Peyer's patch (tissue), 4 donors: Measurements from ENCODE around the gene PNPT1. TPM values are rescaled to one million over a fixed set of nuclear protein-coding genes. Genes with fewer than 3 reads are reported as not detected.
"Not testable (repeated sequence)": the region's sequence is repeated elsewhere in the genome, so short reads cannot be mapped to it uniquely, and the experiment has no call there.

ENCODE experiments used
- DNase-seq, 3 donors: peaks; one replicate each; pipeline ENCODE4 v3.0.0-alpha.2; 2017 to 2019
- H3K27ac ChIP-seq, 4 donors: fragments of 200-600 bp; sonication (generic); one replicate each; pipeline ENCODE4 v1.5.1; 2016 to 2019
- H3K27me3 ChIP-seq, 2 donors: fragments of 200-600 bp; sonication (generic); one replicate each; pipeline ENCODE4 v1.5.1; 2019
- H3K36me3 ChIP-seq, 3 donors: fragments of 200-600 bp; sonication (generic); one replicate each; pipeline ENCODE4 v1.5.1; 2016 to 2019
- H3K4me1 ChIP-seq, 4 donors: fragments of 200-600 bp; sonication (generic); one replicate each; pipeline ENCODE4 v1.5.1; 2016 to 2019
- H3K4me3 ChIP-seq, 4 donors: fragments of 200-600 bp; sonication (generic); 1 replicate in 3 of 4; 2 replicates in 1 of 4; pipeline ENCODE4 v1.5.1; 2016 to 2019; ENCODE audit warnings: mild to moderate bottlenecking in 1 of 4
- H3K9me3 ChIP-seq, 4 donors: fragments of 200-600 bp; sonication (generic); one replicate each; pipeline ENCODE4 v1.5.1; 2016 to 2019; ENCODE audit warnings: mild to moderate bottlenecking in 1 of 4
- POLR2A ChIP-seq, 2 donors: fragments of 450-650 bp; IDR thresholded peaks; one replicate each; pipeline ENCODE4 v1.5.1; 2017; ENCODE audit warnings: antibody characterized with exemption in 2 of 2, mild to moderate bottlenecking in 2 of 2, moderate library complexity in 2 of 2
- total RNA-seq, 4 donors: library from RNA; depleted of rRNA; stranded (reverse); fragments of >200 nt; gene quantifications; one replicate each; pipeline ENCODE4 v1.1.0, GENCODE V29; 2016
- TF ChIP-seq, protein P1 (sequence below), 6 experiments: fragments of 450-650 bp in 4 of 6; fragments of 200-600 bp in 2 of 6; sonication (generic) in 1 of 6; IDR thresholded peaks; one replicate each; pipeline ENCODE4 v1.5.1; 2017 to 2019; ENCODE audit warnings: antibody characterized with exemption in 6 of 6, mild to moderate bottlenecking in 3 of 6, moderate library complexity in 1 of 6

PNPT1 gene
- total RNA-seq, 4 donors from 2014 or later: 8.4 to 12.4 (median 10.2) TPM

DNA sequence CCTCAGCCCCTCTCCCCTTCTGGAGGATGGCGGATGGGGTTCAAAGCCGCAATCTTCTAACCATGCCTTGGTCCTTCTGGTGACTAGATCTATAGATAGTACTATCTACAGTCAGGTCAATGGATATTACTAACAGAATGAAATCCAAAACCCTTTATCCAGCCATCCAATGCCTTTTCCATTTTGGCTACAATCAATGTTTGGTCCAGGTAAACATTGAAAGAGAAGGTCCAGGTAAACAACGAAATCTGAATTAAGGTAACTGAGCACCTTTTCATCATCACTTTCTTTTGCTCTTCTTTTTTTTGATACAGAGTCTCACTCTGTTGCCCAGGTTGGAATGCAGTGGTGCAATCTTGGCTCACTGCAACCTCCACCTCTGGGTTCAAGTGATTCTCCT lies 85.9 kb downstream of the PNPT1 start:
- H3K27ac ChIP-seq: no peak overlapping the region
- no peak overlapping the region for H3K4me3 ChIP-seq
- DNase-seq: no peak
- H3K27me3 ChIP-seq: no peaks in the 10 kb centered on the region
- peaks cover 0 to 36% (median 0%) of the 10 kb centered on the region in 4 donors for H3K4me1 ChIP-seq
- peaks cover 0 to 24% (median 0%) of the 10 kb centered on the region in 3 donors for H3K36me3 ChIP-seq
- no peaks in the 10 kb centered on the region for H3K9me3 ChIP-seq
- no peak for TF ChIP-seq POLR2A (IDR thresholded peaks at IDR 0.05)
- TF ChIP-seq, protein P1, sequence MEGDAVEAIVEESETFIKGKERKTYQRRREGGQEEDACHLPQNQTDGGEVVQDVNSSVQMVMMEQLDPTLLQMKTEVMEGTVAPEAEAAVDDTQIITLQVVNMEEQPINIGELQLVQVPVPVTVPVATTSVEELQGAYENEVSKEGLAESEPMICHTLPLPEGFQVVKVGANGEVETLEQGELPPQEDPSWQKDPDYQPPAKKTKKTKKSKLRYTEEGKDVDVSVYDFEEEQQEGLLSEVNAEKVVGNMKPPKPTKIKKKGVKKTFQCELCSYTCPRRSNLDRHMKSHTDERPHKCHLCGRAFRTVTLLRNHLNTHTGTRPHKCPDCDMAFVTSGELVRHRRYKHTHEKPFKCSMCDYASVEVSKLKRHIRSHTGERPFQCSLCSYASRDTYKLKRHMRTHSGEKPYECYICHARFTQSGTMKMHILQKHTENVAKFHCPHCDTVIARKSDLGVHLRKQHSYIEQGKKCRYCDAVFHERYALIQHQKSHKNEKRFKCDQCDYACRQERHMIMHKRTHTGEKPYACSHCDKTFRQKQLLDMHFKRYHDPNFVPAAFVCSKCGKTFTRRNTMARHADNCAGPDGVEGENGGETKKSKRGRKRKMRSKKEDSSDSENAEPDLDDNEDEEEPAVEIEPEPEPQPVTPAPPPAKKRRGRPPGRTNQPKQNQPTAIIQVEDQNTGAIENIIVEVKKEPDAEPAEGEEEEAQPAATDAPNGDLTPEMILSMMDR (IDR thresholded peaks at IDR 0.05): no peak

DNA sequence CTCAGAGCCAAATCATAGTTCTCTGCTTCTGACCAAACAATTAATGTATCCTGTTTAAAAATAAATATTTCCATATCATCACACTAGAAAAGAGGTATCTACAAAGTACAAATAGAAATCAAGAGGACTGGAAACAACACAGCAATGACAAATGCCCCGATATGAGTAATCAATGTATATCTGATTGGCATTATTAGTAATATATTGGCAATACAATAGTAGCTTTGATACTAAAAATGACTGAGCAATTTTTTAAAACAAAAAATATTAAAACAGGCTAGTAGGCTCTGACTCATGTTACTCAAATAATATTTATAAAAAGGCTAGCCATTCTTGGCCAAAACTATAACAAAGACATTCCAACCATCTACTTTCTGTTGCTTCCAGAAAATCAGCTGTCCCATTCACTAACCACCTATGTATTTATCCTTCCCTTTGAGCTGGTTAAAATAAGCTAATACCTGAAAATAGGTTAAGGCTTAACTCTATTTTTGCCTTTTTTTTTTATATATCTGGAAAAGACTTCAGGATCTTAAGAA lies 89.5 kb downstream of the PNPT1 start:
- Histone ChIP-seq H3K27me3 (no peaks in the 10 kb centered on the region), H3K4me3 (no peak overlapping the region), H3K9me3 (no peaks in the 10 kb centered on the region), H3K27ac (no peak overlapping the region), H3K4me1 (peaks cover 0 to 16% (median 0%) of the 10 kb centered on the region in 4 donors), H3K36me3 (peaks cover 0 to 29% (median 0%) of the 10 kb centered on the region in 3 donors)
- TF ChIP-seq, protein P1 (IDR thresholded peaks at IDR 0.05): no peak
- no peak for TF ChIP-seq POLR2A (IDR thresholded peaks at IDR 0.05)
- no peak for DNase-seq

DNA sequence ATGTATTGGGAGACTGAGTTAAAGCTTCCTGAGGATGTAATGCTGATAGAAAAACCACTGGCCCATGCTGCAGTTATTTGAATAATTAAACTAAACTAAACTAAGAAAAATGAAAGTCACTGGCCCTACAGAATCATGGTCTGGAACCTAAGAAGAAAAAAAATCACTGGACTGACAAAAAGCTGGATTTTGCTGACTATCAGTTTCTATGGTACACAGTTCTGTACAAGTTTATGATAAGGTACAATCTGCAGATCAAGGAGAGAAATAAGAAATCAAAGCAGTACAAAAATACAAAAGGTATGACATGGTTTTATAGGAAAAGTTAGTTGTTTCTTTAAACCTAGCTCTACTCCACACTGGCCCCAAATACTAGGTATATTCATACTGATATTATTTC lies 91.8 kb downstream of the PNPT1 start:
- H3K27ac ChIP-seq: no peak overlapping the region
- H3K27me3 ChIP-seq: no peaks in the 10 kb centered on the region
- TF ChIP-seq POLR2A (IDR thresholded peaks at IDR 0.05): no peak
- TF ChIP-seq, protein P1 (IDR thresholded peaks at IDR 0.05): no peak
- peaks cover 0 to 51% (median 0%) of the 10 kb centered on the region in 3 donors for H3K36me3 ChIP-seq
- no peak for DNase-seq
- peaks cover 0 to 10% (median 0%) of the 10 kb centered on the region in 4 donors for H3K4me1 ChIP-seq
- no peak overlapping the region for H3K4me3 ChIP-seq
- no peaks in the 10 kb centered on the region for H3K9me3 ChIP-seq

DNA sequence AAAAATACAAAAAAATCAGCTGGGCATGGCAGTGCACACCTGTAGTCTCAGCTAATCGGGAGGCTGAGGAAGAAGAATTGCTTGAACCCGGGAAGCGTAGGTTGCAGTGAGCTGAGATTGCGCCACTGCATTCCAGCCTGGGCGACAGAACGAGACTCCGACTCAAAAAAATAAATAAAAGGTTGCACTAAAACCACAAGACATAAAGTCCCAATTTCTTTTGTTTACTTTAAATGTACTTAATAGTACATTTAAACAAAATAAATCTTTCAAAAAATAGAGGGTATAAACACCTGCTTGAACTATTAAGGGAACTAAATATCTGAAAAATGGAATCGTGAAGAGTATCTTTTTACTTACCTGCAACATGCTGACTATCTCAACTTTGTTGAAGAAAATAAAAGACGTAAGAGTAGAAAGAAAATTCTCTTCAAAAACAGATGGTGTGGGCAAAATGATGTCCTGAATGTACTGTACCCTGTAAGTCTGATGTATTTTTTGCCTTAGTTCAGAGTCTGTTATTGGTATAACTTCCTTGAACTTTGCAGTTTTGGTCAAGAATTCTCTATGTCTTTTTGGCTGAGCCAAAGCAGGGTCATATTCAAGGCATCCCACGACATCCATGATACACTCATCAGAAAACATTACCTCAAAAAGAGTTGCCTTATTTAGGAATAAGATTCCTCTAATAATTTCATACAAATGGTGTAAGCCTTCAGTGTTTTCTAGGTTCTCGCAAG lies 95.4 kb downstream of the PNPT1 start:
- TF ChIP-seq POLR2A (IDR thresholded peaks at IDR 0.05): no peak
- TF ChIP-seq, protein P1 (IDR thresholded peaks at IDR 0.05): no peak
- Histone ChIP-seq H3K36me3 (peaks cover 0 to 64% (median 0%) of the 10 kb centered on the region in 3 donors), H3K27me3 (no peaks in the 10 kb centered on the region), H3K27ac (no peak overlapping the region), H3K4me3 (no peak overlapping the region), H3K4me1 (no peaks in the 10 kb centered on the region), H3K9me3 (no peaks in the 10 kb centered on the region)
- no peak for DNase-seq

DNA sequence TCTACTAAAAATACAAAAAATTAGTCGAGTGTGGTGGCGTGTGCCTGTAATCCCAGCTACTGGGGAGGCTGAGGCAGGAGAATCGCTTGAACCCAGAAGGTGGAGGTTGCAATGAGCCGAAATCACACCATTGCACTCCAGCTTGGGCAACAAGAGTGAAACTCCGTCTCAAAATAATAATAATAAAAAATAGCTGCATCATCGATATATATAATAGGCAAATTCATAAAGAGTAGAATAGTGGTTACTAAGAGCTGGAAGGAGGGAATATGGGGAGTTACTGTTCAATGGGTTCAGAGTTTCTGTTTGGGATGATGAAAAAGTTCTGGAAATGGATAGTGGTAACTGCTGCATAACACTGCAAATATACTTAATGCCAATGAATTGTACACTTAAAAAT lies 96.8 kb downstream of the PNPT1 start:
- not testable (repeated sequence) for H3K27ac ChIP-seq, DNase-seq, H3K4me1 ChIP-seq, H3K27me3 ChIP-seq, H3K4me3 ChIP-seq, H3K9me3 ChIP-seq
- peaks cover 0 to 49% (median 0%) of the 10 kb centered on the region in 3 donors for H3K36me3 ChIP-seq

DNA sequence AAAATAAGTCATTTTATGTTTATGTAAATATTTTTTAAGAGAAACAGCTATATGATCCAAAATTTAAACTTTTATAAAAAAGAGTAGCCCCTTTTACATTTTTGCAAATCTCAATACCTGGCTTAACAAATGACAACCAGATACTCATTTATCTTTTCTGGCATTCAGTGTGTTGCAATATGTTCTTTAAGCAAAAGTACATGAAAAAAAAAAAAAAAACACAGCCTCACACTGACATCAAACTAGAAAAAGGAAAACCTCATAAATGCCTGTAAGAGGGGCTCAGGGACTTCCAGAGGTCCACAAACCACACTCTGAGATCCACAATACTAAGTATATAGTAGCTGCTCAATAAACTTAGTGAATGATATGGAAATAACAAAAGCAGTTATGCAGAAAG lies 98.1 kb downstream of the PNPT1 start:
- no peak overlapping the region for H3K27ac ChIP-seq
- H3K9me3 ChIP-seq: no peaks in the 10 kb centered on the region
- H3K27me3 ChIP-seq: no peaks in the 10 kb centered on the region
- H3K4me3 ChIP-seq: no peak overlapping the region
- peaks cover 0 to 38% (median 0%) of the 10 kb centered on the region in 3 donors for H3K36me3 ChIP-seq
- TF ChIP-seq, protein P1 (IDR thresholded peaks at IDR 0.05): no peak
- no peak for TF ChIP-seq POLR2A (IDR thresholded peaks at IDR 0.05)
- peaks cover 0 to 9% (median 0%) of the 10 kb centered on the region in 4 donors for H3K4me1 ChIP-seq
- DNase-seq: no peak
